ENCODE measurements around the gene RCL1. TPM values are rescaled to one million over a fixed set of nuclear protein-coding genes. Genes with fewer than 3 reads are reported as not detected.

The RCL1 gene
- total and polyA plus RNA-seq, 2 of the 13 experiments (the other 11 are each of a cell fraction or from before 2014, with no cell fraction given): 22.3 to 31.6 TPM

- in situ Hi-C loops (cut with HindIII; ENCODE audit: extremely low pct_ligation_motif_present, low pct_unique_long_range_greater_than_20kb) (no loop called here), intact Hi-C loops (cut with micrococcal nuclease; ENCODE audit: unreplicated experiment) (no loop called here)
- peaks cover 83% of the 10 kb centered on the region for H3K4me1 ChIP-seq (ENCODE audit: insufficient read depth, low read length)
- peak overlapping the region in 1 of 3 experiments; percentile 55; a peak in 3 of 6 replicates for H3K4me3 ChIP-seq (replicated peaks in 1 of 3; ENCODE audit: insufficient read depth in 1 of 3, low read depth in 2 of 3, low read length in 3 of 3)
- POLR2A ChIA-PET: interaction anchor here (0.7 to 4.7 kb wide), 13 partner anchors 11 to 162 kb away, joined by 3 to 30 read pairs (median 6); partner anchors contain the start of genes AK3, JAK2 and RCL1
- ATAC-seq: no peak
- FAIRE-seq: no peak
- H3K27me3 ChIP-seq (ENCODE audit: control insufficient read depth in 1 of 2, insufficient read depth in 2 of 2, low read length in 2 of 2): no peaks in the 10 kb centered on the region
- TF ChIP-seq SNAI1 (CRISPR knock-in tag; IDR thresholded peaks at IDR 0.05; ENCODE audit: borderline replicate concordance) (peak; percentile 20; the same call in 1 of the 2 replicates), RBFOX2 (IDR thresholded peaks at IDR 0.05; ENCODE audit: low read depth, low read length) (peak; percentile 60; the same call in 1 of the 2 replicates), ZBTB3 (CRISPR knock-in tag; IDR thresholded peaks at IDR 0.05; ENCODE audit: borderline replicate concordance, low read depth) (0 out of 2 replicates have a peak, but pooled peaks have one; percentile 3), MBNL3 (CRISPR knock-in tag; conservative IDR thresholded peaks at IDR 0.05) (no peak), ZFP36 (IDR thresholded peaks at IDR 0.05; ENCODE audit: borderline replicate concordance, low read depth, low read length, partially characterized antibody) (no peak), MAFF (IDR thresholded peaks at IDR 0.05; ENCODE audit: low read depth, low read length) (peak; percentile 76), MAFK (conservative IDR thresholded peaks at IDR 0.05 in 1 of 2, IDR thresholded peaks at IDR 0.05 in 1 of 2; ENCODE audit: low read length in 2 of 2) (peak; percentile 73 to 84; a peak in 3 of 4 replicates)
- H2AFZ ChIP-seq (ENCODE audit: low read length): no peak overlapping the region
- TSS peak; percentile 57 for BruUV-seq (replicated peaks)
- H3K79me2 ChIP-seq (ENCODE audit: insufficient read depth, low read length): peaks cover 23% of the 10 kb centered on the region
- peak overlapping the region; percentile 76 for H3K4me2 ChIP-seq (ENCODE audit: low read depth, low read length)
- no peaks in the 10 kb centered on the region for H4K20me1 ChIP-seq (ENCODE audit: insufficient read depth, low read length)
- peaks cover 1 to 29% of the 10 kb centered on the region in 2 experiments; a peak in 4 of 5 replicates for H3K36me3 ChIP-seq (replicated peaks in 1 of 2; ENCODE audit: control insufficient read depth in 1 of 2, insufficient read depth in 2 of 2, low read length in 2 of 2)
- peak overlapping the region; percentile 42 for H3K9ac ChIP-seq (ENCODE audit: insufficient read depth, low read depth, low read length)
- H3K9me3 ChIP-seq (ENCODE audit: low read length): no peaks in the 10 kb centered on the region
- peak overlapping the region; percentile 77 for H3K27ac ChIP-seq (ENCODE audit: extremely low read length, insufficient read depth, low read length)
- whole genome bisulfite sequencing (ENCODE audit: low lambda C conversion rate): 55% methylated on average over 4 of the region's 4 CpGs
- DNase-seq (ENCODE audit: low spot score): no peak
- CTCF ChIA-PET (ENCODE audit: low intra/inter-chr PET ratio, low total read pairs): no interaction called here
Observed at GRCh38 chr9:4840018-4840417, 47.3 kb downstream of the RCL1 start.

- BruUV-seq (replicated peaks): no TSS peak
- Histone ChIP-seq H3K4me3 (replicated peaks in 1 of 3; ENCODE audit: insufficient read depth in 1 of 3, low read depth in 2 of 3, low read length in 3 of 3) (no peak overlapping the region), H3K9ac (ENCODE audit: insufficient read depth, low read depth, low read length) (no peak overlapping the region), H2AFZ (ENCODE audit: low read length) (no peak overlapping the region), H3K4me1 (ENCODE audit: insufficient read depth, low read length) (peaks cover 61% of the 10 kb centered on the region), H3K36me3 (replicated peaks in 1 of 2; ENCODE audit: control insufficient read depth in 1 of 2, insufficient read depth in 2 of 2, low read length in 2 of 2) (peaks cover 4 to 40% of the 10 kb centered on the region in 2 experiments), H3K27ac (ENCODE audit: extremely low read length, insufficient read depth, low read length) (peak overlapping the region; percentile 49), H3K27me3 (ENCODE audit: control insufficient read depth in 1 of 2, insufficient read depth in 2 of 2, low read length in 2 of 2) (no peaks in the 10 kb centered on the region), H4K20me1 (ENCODE audit: insufficient read depth, low read length) (no peaks in the 10 kb centered on the region), H3K9me3 (ENCODE audit: low read length) (no peaks in the 10 kb centered on the region), H3K4me2 (ENCODE audit: low read depth, low read length) (peak overlapping the region; percentile 36), H3K79me2 (ENCODE audit: insufficient read depth, low read length) (peaks cover 23% of the 10 kb centered on the region)
- DNase-seq (ENCODE audit: low spot score): peak; percentile 53
- ATAC-seq: no peak
- 28% methylated on average over 2 of the region's 2 CpGs for WGBS (ENCODE audit: low lambda C conversion rate)
- in situ Hi-C loops (cut with HindIII; ENCODE audit: extremely low pct_ligation_motif_present, low pct_unique_long_range_greater_than_20kb) (no loop called here), intact Hi-C loops (cut with micrococcal nuclease; ENCODE audit: unreplicated experiment) (no loop called here)
- ChIA-PET CTCF (ENCODE audit: low intra/inter-chr PET ratio, low total read pairs) (no interaction called here), POLR2A (interaction anchor here (1.4 kb wide), 1 partner anchor 20 kb away, joined by 4 read pairs; no protein-coding TSS in a partner anchor)
- peak; percentile 75 for FAIRE-seq
- TF ChIP-seq GMEB1 (CRISPR knock-in tag; IDR thresholded peaks at IDR 0.05; ENCODE audit: borderline replicate concordance) (no peak), SAP130 (CRISPR knock-in tag; IDR thresholded peaks at IDR 0.05; ENCODE audit: low read depth) (no peak), RNF219 (CRISPR knock-in tag; IDR thresholded peaks at IDR 0.05) (no peak), ZFP36L2 (CRISPR knock-in tag; IDR thresholded peaks at IDR 0.05) (no peak), ZNF276 (CRISPR knock-in tag; IDR thresholded peaks at IDR 0.05; ENCODE audit: low read depth) (no peak)
Observed at GRCh38 chr9:4842213-4842612, 49.5 kb downstream of the RCL1 start.

Measured in HepG2 (cell line).